NCI-H82 treated with DMSO at 0.1 percent for 48 hours (cell line): ENCODE data around the gene SETD1B.
A peak's percentile ranks its signal among the peaks of the same experiment; 100 is the strongest.

Experiments used
- DNase-seq: peaks from one replicate; lab custom pipeline; 2025; ENCODE audit not compliant: unreplicated experiment; lab: John Stamatoyannopoulos, UW

Gene SETD1B

DNA sequence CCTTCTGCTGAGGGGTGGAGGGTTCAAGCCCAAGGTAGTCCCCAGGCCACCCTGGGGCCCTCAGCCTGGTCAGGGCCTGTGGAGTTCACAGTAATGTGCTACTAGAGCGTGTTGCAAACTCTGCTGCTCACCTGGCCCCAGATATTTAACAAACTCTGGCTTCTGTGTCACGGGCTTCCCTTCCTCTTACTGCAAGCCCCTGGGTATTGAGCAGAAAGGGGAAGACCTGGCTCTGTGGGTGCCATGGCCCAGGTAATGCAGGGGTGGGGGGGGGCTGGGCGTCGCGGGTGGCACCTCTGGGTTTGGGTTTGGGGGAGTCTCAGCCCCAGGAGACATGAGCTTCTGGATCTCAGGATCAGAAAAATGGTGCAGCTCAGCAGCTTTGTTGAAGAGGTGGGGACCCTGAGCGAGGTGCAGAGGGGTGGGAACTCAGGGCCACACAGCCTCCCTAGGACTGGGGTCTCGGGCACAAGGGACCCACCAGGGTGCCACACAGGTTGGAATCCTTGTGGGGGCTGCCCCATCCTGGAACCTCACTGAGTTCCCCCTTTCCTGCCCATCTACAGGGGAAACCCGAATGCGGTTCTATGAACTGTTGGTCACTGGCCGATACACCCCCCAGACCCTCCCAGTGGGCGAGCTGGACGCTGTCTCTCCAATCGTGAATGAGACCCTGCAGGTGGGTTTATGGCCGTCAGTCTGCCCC is 4.0 kb downstream of the SETD1B start:
- DNase-seq = no peak

DNA sequence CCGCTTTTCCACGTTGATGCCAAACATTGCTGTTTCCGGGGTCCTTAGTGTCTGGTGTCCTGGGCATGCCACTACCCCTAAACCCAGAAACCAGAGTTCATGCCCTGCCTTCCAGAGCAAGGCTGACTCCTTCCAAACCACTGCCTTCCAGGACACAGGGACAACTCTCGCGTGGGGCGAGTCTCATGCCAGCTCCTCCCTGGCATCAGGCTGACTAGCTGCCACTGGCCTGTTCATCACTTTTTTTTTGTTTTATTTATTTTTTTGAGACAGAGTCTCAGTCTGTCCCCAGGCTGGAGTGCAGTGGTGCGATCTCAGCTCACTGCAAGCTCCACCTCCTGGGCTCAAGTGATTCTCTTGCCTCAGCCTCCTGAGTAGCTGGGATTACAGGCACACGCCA is 4.8 kb downstream of the SETD1B start:
- DNase-seq = no peak

DNA sequence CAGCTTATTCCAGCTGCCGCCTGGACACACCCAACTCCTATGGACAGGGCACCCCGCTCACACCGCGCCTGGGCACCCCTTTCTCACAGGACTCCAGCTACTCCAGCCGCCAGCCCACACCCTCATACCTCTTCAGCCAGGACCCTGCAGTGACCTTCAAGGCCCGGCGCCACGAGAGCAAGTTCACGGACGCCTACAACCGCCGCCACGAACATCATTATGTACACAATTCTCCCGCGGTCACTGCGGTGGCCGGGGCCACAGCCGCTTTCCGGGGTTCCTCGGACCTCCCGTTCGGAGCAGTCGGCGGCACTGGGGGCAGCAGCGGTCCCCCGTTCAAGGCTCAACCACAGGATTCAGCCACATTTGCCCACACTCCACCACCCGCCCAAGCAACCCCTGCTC is 5.9 kb downstream of the SETD1B start:
- DNase-seq = no peak

DNA sequence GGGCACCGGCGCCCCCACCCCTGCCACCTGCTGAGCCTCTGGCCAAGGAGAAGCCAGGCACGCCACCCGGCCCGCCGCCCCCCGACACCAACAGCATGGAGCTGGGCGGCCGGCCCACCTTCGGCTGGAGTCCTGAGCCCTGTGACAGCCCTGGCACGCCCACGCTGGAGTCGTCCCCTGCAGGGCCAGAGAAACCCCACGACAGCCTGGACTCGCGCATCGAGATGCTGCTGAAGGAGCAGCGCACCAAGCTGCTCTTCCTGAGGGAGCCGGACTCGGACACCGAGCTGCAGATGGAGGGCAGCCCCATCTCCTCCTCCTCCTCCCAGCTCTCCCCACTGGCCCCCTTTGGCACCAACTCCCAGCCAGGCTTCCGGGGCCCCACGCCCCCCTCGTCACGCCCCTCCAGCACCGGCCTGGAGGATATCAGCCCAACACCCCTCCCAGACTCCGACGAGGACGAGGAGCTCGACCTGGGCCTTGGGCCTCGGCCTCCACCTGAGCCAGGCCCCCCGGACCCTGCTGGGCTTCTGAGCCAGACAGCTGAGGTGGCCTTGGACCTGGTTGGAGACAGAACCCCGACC is 6.5 kb downstream of the SETD1B start:
- no peak for DNase-seq

DNA sequence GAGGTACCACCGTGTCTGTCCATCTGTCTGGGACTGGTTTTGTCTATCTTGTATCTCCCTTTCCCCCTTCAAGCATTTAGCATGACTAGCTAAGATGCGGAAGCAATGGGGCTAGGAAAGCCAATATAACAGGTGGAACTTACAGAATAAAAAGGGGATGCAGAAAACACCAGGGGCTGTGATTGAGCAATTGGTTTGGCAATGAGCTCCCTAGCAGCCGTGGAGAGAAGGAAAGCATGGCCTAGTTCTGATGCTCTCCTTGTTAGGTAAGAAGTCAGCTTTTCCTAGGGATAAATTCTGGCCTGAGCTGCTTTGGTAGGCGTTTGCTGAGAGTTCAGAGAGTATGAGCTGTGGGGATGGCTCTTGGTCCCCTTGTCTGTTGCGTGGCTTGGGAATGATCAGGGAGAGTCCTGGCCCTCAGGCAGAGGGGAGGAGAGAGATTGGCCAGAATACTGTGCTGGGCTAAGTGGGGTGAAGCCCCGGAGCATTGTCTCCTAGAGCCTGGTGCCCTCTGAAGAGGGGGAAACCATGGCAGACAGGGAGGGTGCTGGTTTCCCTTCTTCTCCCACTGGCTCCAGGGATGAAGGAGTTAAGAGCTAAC is 7.1 kb downstream of the SETD1B start:
- DNase-seq = no peak

DNA sequence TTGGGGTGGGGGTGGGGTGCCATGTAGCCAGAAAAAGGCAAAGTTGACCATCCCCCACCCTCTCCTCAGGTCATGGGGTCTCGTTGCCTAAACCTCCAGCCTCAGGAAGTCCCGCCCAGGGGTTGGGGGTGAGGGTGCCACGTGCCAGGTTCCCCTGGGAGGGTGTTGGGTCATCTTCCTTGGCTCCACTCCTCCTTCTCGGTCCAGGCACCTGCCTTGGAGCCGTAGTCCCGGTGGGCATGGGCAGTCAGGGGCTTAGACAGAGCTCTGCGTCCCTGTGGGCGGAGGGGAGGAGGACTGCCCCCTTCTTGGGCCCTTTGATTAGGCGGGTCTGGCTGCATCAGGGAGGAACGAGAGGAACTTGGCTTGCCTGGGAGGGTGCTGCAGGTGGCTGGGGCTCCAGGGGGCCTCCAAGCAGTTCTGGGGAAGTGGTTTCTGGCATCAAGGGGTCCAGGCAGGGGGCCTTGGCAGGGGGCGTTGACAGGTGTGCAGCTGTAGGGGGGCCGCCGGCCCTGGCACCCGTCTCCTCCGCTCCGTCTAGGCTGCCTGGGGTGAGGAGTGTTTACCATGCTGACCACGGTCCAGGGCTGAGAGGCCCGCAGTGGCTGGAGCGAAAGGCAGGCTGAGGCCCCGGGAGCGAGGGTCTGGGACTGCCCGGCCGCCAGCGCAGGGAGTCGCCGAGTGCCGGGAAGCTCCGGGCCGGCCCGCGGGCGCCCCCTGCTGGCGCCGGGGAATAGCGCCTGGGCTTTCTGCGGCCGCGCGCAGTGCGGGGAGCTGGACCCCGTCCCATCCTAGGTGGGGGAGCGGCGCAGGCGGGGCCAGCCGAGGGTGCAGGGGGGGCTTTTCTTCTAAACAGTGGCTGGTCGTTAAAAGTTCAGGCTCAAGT is 7.9 kb downstream of the SETD1B start:
- peak; percentile 31 for DNase-seq

DNA sequence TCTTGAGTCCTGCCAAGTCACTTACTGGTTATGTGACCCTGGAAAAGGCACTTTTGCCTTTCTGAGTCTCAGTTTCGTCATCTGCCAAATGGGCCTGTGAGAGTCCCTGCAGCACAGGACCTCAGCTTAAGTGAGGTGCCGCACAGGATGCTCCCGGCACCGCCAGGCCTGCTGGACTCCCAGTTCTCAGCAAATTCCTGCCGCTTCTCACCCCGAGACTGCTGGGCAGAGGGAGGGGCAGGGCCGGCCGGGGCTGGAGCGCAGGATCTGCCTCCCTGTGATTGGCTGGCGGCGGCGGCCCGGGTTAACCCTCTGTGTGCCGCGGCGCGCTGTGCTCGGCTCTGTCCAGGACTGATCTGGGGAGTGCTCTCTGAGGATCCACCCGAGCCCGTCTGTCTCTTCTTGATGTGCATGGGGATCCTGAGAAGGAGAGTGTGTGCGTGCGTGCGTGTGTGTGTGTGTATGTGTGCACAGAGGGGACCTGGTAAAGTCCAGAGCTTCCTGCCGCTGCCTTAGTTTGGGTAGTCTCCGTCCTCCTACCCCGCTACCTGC is 8.6 kb downstream of the SETD1B start:
- no peak for DNase-seq

DNA sequence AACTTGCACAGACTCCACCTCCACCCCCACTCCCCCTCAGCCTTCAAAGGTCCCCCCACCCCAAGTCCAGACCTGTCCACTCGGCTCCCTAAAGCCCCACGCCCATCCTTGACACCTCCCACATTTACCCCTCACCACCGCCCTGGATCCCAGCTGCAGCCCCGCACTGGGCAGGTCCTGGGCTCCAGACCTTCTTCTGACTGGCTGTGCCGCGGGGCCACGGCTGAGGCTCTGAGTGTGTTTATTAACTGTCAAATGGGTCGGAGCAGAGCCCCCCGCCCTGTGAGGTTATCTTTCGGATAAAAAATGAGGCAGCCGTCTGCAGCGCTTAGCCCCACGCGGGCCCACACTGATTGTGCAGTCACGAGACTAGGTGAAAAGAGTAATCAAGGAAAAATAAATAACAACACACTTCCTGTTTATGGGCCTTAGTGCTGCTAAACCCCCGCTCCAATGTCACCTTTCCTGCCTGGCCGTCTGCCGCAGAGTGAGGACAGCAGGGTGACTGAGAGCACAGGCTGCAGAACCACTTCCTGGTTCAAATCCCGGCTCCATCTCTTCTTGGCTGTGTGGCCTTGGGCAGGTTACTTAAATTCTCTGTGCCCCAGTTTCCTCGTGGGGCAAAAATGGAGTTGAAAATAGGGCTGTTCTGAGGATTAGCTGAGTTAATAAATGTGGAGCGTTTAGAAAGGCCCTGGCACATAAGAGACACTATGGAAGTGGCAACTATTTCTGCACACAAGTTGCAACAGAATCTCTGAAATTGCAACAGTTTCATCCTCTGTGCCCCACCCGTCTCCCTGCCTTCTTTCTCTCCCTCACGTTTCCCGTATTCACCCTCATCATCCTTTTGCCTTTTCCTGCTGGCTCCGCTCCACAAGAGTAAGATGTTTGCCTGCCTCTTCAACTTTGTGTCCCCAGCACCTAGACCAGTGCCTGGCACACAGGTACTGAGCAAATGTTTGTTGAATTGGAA is 9.4 kb downstream of the SETD1B start:
- no peak for DNase-seq

DNA sequence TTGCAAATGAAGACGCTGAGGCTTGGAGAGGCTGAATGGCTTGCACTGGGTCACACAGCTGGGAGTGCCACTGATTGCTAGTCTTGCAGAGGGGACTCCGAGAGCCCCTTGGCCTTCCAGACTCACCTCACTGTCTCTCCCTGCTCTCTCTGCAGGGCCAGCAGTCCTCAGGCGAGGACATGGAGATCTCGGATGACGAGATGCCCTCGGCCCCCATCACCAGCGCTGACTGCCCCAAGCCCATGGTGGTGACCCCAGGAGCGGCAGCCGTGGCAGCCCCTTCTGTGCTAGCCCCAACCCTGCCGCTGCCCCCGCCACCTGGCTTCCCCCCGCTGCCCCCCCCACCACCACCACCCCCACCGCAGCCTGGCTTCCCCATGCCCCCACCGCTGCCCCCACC is 10.1 kb downstream of the SETD1B start:
- DNase-seq = no peak

DNA sequence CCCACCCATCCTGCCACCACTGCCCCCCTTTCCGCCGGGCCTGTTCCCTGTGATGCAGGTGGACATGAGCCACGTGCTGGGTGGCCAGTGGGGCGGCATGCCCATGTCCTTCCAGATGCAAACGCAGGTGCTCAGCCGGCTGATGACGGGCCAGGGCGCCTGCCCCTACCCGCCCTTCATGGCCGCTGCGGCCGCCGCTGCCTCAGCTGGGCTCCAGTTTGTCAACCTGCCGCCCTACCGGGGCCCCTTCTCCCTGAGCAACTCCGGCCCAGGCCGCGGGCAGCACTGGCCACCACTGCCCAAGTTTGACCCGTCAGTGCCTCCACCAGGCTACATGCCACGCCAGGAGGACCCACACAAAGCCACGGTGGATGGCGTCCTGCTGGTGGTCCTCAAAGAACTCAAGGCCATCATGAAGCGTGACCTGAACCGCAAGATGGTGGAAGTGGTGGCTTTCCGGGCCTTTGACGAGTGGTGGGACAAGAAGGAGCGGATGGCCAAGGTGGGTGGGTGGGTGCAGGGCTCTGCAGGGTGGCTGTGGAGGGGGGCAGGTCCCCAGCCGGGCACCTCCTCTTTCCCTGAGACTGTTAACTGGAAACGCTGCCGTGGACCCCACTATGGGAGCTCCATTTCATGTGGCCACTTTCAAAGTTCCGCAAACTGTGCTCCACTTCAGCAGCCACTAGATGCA is 10.8 kb downstream of the SETD1B start:
- DNase-seq = no peak

DNA sequence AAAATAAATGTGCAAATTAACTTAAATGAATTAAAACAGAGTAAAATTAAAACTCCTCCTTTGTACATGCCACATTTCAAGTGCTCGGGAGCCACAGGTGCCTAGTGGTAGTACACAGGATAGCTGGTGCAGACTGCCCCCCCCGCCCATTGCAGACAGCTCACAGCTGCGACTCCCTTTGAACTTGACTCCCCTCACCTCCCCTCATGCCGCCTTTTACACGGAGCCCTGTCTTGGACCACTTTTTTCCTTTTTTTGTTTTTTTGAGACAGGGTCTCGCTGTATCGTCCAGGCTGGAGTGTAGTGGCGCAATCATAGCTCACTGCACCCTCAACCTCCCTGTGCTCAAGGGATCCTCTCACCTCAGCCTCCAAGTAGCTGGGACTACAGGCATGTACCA is 11.5 kb downstream of the SETD1B start:
- no peak for DNase-seq

DNA sequence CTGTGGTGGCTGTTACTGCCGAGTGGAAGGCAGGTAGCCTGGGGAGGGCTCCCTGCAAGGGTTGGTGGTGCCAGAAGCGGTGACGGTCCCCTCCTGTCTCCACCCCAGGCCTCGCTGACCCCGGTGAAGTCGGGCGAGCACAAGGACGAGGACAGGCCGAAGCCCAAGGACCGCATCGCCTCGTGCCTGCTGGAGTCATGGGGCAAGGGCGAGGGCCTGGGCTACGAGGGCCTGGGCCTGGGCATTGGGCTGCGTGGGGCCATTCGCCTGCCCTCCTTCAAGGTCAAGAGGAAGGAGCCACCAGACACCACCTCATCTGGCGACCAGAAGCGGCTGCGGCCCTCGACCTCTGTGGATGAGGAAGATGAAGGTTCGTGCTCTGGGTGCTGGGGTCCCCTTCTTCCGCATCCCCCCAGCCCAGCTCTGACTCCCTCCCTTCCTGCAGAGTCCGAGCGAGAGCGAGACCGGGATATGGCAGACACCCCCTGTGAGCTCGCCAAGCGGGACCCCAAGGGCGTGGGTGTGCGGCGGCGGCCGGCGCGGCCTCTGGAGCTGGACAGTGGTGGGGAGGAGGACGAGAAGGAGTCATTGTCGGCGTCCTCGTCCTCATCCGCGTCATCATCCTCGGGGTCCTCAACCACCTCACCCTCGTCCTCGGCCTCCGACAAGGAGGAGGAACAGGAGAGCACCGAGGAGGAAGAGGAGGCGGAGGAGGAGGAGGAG is 13.3 kb downstream of the SETD1B start:
- DNase-seq = no peak

DNA sequence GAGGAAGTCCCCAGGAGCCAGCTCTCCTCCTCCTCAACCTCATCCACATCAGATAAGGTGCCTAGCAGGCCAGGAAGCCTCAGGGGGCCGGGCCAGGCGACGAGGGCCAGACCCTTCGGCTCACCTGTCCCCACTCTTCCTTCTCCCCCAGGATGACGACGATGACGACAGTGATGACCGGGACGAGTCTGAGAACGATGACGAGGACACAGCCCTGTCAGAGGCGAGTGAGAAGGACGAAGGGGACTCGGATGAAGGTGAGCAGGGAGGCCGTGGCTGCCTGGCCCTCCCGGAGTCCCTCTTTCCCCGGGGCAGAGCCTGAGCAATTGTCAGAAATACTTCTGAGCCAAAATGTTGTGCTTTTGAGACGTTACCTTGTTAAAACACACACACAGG is 13.8 kb downstream of the SETD1B start:
- DNase-seq = no peak

DNA sequence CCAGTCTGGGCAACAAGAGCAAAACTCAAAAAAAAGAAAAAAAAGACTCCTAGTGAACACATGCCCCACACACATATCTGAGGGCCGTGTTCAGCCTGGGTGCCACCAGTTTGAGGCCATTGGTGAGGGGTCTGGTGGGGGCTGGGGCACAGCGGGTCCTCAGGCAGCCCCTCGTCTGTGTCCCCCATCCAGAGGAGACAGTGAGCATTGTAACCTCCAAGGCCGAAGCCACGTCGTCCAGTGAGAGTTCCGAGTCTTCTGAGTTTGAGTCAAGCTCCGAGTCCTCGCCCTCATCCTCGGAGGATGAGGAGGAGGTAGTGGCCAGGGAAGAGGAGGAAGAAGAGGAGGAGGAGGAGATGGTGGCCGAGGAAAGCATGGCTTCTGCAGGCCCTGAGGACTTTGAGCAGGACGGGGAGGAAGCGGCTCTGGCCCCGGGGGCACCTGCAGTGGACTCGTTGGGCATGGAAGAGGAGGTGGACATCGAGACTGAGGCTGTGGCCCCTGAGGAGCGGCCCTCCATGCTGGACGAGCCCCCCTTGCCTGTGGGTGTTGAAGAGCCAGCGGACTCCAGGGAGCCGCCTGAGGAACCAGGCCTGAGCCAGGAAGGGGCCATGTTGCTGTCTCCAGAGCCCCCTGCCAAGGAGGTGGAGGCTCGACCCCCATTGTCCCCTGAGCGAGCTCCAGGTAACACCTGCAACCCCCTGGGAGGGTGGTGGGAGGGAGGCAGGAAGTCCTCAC is 15.6 kb downstream of the SETD1B start:
- no peak for DNase-seq

DNA sequence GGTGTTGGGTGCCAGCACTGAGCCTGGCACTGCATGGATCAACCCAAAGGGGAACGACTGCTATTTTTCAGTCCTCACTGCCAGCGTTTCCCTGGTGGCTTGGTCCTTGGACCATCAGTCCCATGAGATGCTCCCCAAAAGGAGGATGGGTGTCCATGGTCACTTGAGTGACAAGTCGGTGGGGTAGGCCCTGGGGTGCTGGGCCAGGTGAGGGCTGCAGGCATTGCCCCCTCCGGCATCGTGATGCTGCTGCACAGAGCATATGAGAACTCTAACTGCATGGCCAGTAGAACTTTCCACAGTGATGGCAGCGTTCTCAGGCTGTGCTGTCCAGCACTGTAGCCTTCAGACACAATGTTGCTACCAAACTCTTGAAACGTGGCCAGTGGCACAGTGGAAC is 16.2 kb downstream of the SETD1B start:
- DNase-seq = no peak

DNA sequence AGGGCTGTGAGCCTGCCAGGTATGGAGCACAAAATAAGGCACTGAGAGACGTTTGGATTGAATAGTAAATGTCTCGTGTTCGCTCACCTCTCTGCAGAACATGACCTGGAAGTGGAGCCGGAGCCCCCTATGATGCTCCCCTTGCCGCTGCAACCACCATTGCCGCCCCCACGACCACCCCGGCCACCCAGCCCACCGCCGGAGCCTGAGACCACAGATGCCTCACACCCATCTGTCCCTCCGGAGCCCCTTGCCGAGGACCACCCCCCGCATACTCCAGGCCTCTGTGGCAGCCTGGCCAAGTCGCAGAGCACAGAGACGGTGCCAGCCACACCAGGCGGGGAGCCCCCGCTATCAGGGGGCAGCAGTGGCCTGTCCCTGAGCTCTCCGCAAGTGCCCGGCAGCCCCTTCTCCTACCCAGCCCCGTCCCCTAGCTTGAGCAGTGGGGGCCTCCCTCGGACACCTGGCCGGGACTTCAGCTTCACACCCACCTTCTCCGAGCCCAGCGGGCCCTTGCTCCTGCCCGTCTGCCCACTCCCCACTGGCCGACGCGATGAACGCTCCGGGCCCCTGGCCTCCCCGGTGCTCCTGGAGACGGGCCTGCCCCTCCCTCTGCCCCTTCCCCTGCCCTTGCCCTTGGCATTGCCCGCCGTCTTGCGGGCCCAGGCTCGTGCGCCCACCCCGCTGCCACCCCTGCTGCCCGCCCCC is 18.7 kb downstream of the SETD1B start:
- DNase-seq = no peak

DNA sequence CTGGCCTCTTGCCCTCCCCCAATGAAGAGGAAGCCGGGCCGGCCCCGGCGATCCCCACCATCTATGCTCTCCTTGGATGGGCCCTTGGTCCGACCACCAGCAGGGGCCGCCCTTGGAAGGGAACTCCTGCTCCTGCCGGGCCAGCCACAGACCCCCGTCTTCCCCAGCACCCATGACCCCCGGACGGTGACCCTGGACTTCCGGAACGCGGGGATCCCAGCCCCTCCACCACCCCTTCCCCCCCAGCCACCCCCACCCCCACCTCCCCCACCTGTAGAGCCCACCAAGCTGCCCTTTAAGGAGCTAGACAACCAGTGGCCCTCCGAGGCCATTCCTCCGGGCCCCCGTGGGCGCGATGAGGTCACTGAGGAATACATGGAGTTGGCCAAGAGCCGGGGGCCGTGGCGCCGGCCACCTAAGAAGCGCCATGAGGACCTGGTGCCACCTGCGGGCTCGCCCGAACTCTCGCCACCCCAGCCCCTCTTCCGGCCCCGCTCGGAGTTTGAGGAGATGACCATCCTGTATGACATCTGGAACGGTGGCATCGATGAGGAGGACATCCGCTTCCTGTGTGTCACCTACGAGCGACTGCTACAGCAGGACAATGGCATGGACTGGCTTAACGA is 19.4 kb downstream of the SETD1B start:
- DNase-seq = no peak
